Esophagus muscularis mucosa (tissue), 4 donors: ENCODE results near the gene ABHD17A. TPM values are rescaled to one million over a fixed set of nuclear protein-coding genes. Genes with fewer than 3 reads are reported as not detected.

ENCODE experiments used
- DNase-seq: peaks from one replicate; pipeline ENCODE4 v3.0.0-alpha.2; 2017; ENCODE audit errors: extremely low spot score
- H3K27ac ChIP-seq, 4 donors: fragments of 200-600 bp; sonication (generic); replicated peaks in 1 of 4; 1 replicate in 3 of 4; 2 replicates in 1 of 4; pipeline ENCODE4 v1.5.1; 2016 to 2019; ENCODE audit warnings: mild to moderate bottlenecking in 1 of 4
- H3K27me3 ChIP-seq, 4 donors: fragments of 200-600 bp; sonication (generic); one replicate each; pipeline versions ENCODE4 v1.5.1 to v1.6.0; 2016 to 2019
- H3K36me3 ChIP-seq, 4 donors: fragments of 200-600 bp; sonication (generic); one replicate each; pipeline ENCODE4 v1.5.1; 2016 to 2019
- H3K4me1 ChIP-seq, 4 donors: fragments of 200-600 bp; sonication (generic); one replicate each; pipeline ENCODE4 v1.5.1; 2016 to 2019
- H3K4me3 ChIP-seq, 4 donors: fragments of 200-600 bp; sonication (generic); 1 replicate in 2 of 4; 2 replicates in 2 of 4; pipeline ENCODE4 v1.5.1; 2016 to 2019; ENCODE audit warnings: mild to moderate bottlenecking in 4 of 4, moderate library complexity in 1 of 4
- H3K9me3 ChIP-seq, 4 donors: fragments of 200-600 bp; sonication (generic); 1 replicate in 3 of 4; 2 replicates in 1 of 4; pipeline ENCODE4 v1.5.1; 2016 to 2019
- CTCF ChIP-seq, 3 experiments: fragments of 200-600 bp in 2 of 3; fragments of 450-650 bp in 1 of 3; sonication (generic) in 2 of 3; IDR thresholded peaks; one replicate each; pipeline ENCODE4 v1.5.1; 2017 to 2019; ENCODE audit warnings: antibody characterized with exemption in 3 of 3, mild to moderate bottlenecking in 2 of 3, moderate library complexity in 1 of 3
- EP300 ChIP-seq: sonication (generic); formaldehyde crosslinking; IDR thresholded peaks from one replicate; pipeline ENCODE4 v1.6.1; 2017; ENCODE audit warnings: antibody characterized with exemption
- POLR2A ChIP-seq: fragments of 450-650 bp; IDR thresholded peaks from one replicate; pipeline ENCODE4 v1.6.1; 2017; ENCODE audit warnings: antibody characterized with exemption, moderate library complexity, mild to moderate bottlenecking, low read depth
- POLR2AphosphoS5 ChIP-seq, 2 donors: sonication (generic); formaldehyde crosslinking; IDR thresholded peaks; one replicate each; pipeline ENCODE4 v1.6.1; 2017; ENCODE audit warnings: antibody characterized with exemption in 2 of 2
- WGBS: methylation state at CpG from one replicate; pipeline ENCODE4 v1.1.5; 2018; 5-methylcytosine and 5-hydroxymethylcytosine counted together
- intact Hi-C: fragments of 100-400 bp; cut with DNase I; formaldehyde crosslinking; loops from one replicate; pipeline ENCODE4 v1.15.1; 2023
- total RNA-seq, 4 donors: library from RNA; depleted of rRNA; stranded (reverse); fragments of >200 nt; gene quantifications; one replicate each; pipeline versions ENCODE4 v1.1.0 to v1.2.1, GENCODE V29; 2016

Gene ABHD17A
- total RNA-seq, 4 donors from 2014 or later = 89.7 to 125 (median 102) TPM

GRCh38 chr19:1922803-1923202 lies 37.5 kb upstream of the ABHD17A start:
- no peaks in the 10 kb centered on the region for H3K9me3 ChIP-seq
- WGBS = 92% methylated on average over 23 of the region's 23 CpGs
- no peaks in the 10 kb centered on the region for H3K27me3 ChIP-seq
- TF ChIP-seq EP300 (no peak), CTCF (IDR thresholded peaks at IDR 0.05) (no peak), POLR2AphosphoS5 (IDR thresholded peaks at IDR 0.05) (no peak), POLR2A (no peak)
- intact Hi-C loops = no loop called here
- no peaks in the 10 kb centered on the region for H3K4me1 ChIP-seq
- no peak for DNase-seq
- H3K36me3 ChIP-seq = peaks cover 50 to 79% (median 71%) of the 10 kb centered on the region in 4 donors
- no peak overlapping the region for H3K4me3 ChIP-seq
- no peak overlapping the region for H3K27ac ChIP-seq

- TF ChIP-seq POLR2AphosphoS5 (IDR thresholded peaks at IDR 0.05) (no peak), EP300 (no peak), CTCF (IDR thresholded peaks at IDR 0.05) (no peak), POLR2A (no peak)
- H3K36me3 ChIP-seq = peaks cover 52 to 89% (median 76%) of the 10 kb centered on the region in 4 donors
- H3K9me3 ChIP-seq = no peaks in the 10 kb centered on the region
- H3K27me3 ChIP-seq = no peaks in the 10 kb centered on the region
- intact Hi-C loops = no loop called here
- no peak overlapping the region for H3K27ac ChIP-seq
- 93% methylated on average over 15 of the region's 15 CpGs for WGBS
- H3K4me3 ChIP-seq = no peak overlapping the region
- no peak for DNase-seq
- H3K4me1 ChIP-seq = no peaks in the 10 kb centered on the region
Measured at GRCh38 chr19:1921825-1922224, 36.5 kb upstream of the ABHD17A start.

DNA sequence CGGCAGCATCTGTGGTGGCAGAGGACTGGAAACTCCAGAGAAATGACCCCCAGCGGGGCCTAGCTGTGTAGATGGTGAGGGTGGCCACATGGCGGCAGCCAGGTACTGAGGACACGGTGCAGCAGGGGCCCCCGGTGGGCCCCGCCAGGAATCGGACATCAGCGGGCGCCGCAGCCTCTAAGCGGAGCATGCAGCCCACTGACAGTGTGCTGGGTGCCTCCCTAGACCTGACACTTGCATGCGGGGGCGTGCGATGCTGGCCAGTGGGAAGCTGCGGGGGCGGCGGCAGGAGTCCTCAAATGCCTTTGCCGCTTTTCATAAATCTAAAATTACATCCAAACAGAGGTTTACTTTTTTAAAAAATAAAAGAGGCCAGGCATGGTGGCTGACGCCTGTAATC lies 36.0 kb upstream of the ABHD17A start:
- H3K4me1 ChIP-seq = no peaks in the 10 kb centered on the region
- no peak for DNase-seq
- H3K27ac ChIP-seq = no peak overlapping the region
- H3K27me3 ChIP-seq = no peaks in the 10 kb centered on the region
- 97% methylated on average over 14 of the region's 19 CpGs for WGBS
- peaks cover 52 to 94% (median 76%) of the 10 kb centered on the region in 4 donors for H3K36me3 ChIP-seq
- intact Hi-C loops = no loop called here
- TF ChIP-seq POLR2AphosphoS5 (IDR thresholded peaks at IDR 0.05) = no peak
- no peak for TF ChIP-seq EP300
- no peak for TF ChIP-seq POLR2A
- TF ChIP-seq CTCF (IDR thresholded peaks at IDR 0.05) = no peak
- no peaks in the 10 kb centered on the region for H3K9me3 ChIP-seq
- no peak overlapping the region for H3K4me3 ChIP-seq

DNA sequence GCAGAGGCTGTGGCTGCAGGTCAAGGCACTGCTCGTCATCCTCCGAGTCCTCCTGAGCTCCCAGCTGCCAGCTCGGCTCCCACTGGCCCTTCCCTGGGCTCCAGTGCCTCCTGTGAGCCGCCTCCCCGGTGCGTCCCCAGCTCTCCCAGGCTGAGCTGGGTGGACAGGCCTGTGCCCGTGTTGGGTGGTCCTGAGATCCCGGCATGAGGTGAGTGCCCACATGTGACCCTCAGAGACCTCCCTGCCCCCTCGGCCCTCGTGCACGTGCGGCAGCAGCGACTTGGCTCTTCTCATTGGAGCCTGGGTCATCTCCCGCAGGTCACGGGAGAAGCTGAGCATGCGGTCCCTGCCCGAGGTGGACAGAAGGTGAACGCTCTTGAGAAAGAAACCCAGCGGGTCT lies 35.3 kb upstream of the ABHD17A start:
- Histone ChIP-seq H3K27ac (no peak overlapping the region), H3K36me3 (peaks cover 52 to 92% (median 75%) of the 10 kb centered on the region in 4 donors), H3K4me3 (no peak overlapping the region), H3K27me3 (no peaks in the 10 kb centered on the region), H3K4me1 (no peaks in the 10 kb centered on the region), H3K9me3 (no peaks in the 10 kb centered on the region)
- 80% methylated on average over 1 of the region's 19 CpGs for WGBS
- no peak for DNase-seq
- intact Hi-C loops = no loop called here
- TF ChIP-seq POLR2A (no peak), POLR2AphosphoS5 (IDR thresholded peaks at IDR 0.05) (no peak), CTCF (IDR thresholded peaks at IDR 0.05) (no peak), EP300 (no peak)

DNA sequence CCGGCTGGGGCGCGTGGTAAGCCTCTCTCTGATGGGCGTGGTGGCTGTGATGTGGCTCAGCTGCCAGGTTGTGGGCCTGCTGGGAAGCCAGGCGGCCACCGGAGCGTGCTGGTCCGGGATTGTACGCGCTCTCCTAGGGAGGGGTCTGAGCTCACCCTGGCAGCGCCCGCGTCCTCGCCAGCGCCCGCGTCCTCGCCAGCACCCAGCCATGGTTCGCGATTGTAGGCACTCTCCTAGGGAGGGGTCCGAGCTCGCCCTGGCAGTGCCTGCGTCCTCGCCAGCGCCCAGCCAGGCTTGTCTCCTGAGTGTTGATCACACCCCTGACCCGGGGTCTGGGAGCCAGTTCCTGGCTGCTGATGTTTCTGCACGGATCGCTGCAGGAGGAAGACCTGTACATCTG lies 33.7 kb upstream of the ABHD17A start:
- Histone ChIP-seq H3K36me3 (peaks cover 46 to 92% (median 73%) of the 10 kb centered on the region in 4 donors), H3K4me3 (no peak overlapping the region), H3K9me3 (no peaks in the 10 kb centered on the region), H3K27ac (no peak overlapping the region), H3K4me1 (peaks cover 0 to 2% (median 0%) of the 10 kb centered on the region in 4 donors), H3K27me3 (no peaks in the 10 kb centered on the region)
- no peak for DNase-seq
- 94% methylated on average over 25 of the region's 28 CpGs for WGBS
- intact Hi-C loops = no loop called here
- TF ChIP-seq POLR2A (no peak), EP300 (no peak), CTCF (IDR thresholded peaks at IDR 0.05) (no peak), POLR2AphosphoS5 (IDR thresholded peaks at IDR 0.05) (no peak)
